Caco-2 (cell line): ENCODE measurements around the gene TBX15. TPM values are rescaled to one million over a fixed set of nuclear protein-coding genes. Genes with fewer than 3 reads are reported as not detected.
"Not testable (repeated sequence)": the region's sequence is repeated elsewhere in the genome, so short reads cannot be mapped to it uniquely, and the experiment has no call there.

Experiments used
- BruUV-seq: library from RNA; stranded (reverse); fragments of 400-500 nt; replicated peaks from 2 replicates; lab custom pipeline; 2021; lab: Mats Ljungman, UMichigan
- CTCF ChIA-PET: fragments of 300-600 bp; sonication (Branson Sonifier 250); formaldehyde crosslinking; loops from one replicate; lab custom pipeline; 2022; ENCODE audit warnings: antibody characterized with exemption; lab: Charles Lee
- POLR2A ChIA-PET: fragments of 300-600 bp; sonication (Branson Sonifier 250); formaldehyde crosslinking; loops from one replicate; lab custom pipeline; 2022; ENCODE audit warnings: antibody characterized with exemption; lab: Charles Lee
- DNase-seq, 2 experiments: peaks; one replicate each; pipeline versions ENCODE4 v3.0.0 to v3.0.0-alpha.2; 2020 to 2022
- H3K27me3 ChIP-seq: replicated peaks from 2 replicates; pipeline ENCODE4 v1.6.0; 2011; ENCODE audit warnings: low read length; ENCODE audit not compliant: control insufficient read depth, insufficient read depth
- H3K36me3 ChIP-seq: 2 replicates; pipeline ENCODE4 v1.5.1; 2011; ENCODE audit warnings: low read length; ENCODE audit not compliant: control insufficient read depth, insufficient read depth
- H3K4me1 ChIP-seq: fragments of 250-450 bp; sonication (Bioruptor Pico); 2 replicates; pipeline ENCODE4 v1.5.1; 2020; ENCODE audit warnings: mild to moderate bottlenecking
- H3K4me3 ChIP-seq: 2 replicates; pipeline ENCODE4 v1.5.1; 2011; ENCODE audit warnings: low read depth, mild to moderate bottlenecking, control low read depth, low read length
- H3K9me3 ChIP-seq: fragments of 250-450 bp; sonication (Bioruptor Pico); 2 replicates; pipeline ENCODE4 v1.5.1; 2020; ENCODE audit warnings: mild to moderate bottlenecking, moderate library complexity
- H3K27ac Mint-ChIP-seq: one replicate; pipeline ENCODE4 v1.8.0; 2022; ENCODE audit warnings: mixed read lengths; ENCODE audit not compliant: unreplicated experiment
- H3K27me3 Mint-ChIP-seq: one replicate; pipeline ENCODE4 v1.8.0; 2022; ENCODE audit warnings: mixed read lengths; ENCODE audit not compliant: insufficient read depth, unreplicated experiment
- H3K36me3 Mint-ChIP-seq: one replicate; pipeline ENCODE4 v1.8.0; 2022; ENCODE audit warnings: mild to moderate bottlenecking, mixed read lengths; ENCODE audit not compliant: insufficient read depth, unreplicated experiment
- H3K4me1 Mint-ChIP-seq: one replicate; pipeline ENCODE4 v1.8.0; 2022; ENCODE audit warnings: low read depth, mixed read lengths; ENCODE audit not compliant: unreplicated experiment
- H3K4me3 Mint-ChIP-seq: one replicate; pipeline ENCODE4 v1.8.0; 2022; ENCODE audit warnings: mild to moderate bottlenecking, moderate library complexity, mixed read lengths; ENCODE audit not compliant: unreplicated experiment
- H3K9me3 Mint-ChIP-seq: one replicate; pipeline ENCODE4 v1.8.0; 2022; ENCODE audit warnings: mixed read lengths; ENCODE audit not compliant: unreplicated experiment
- CTCF ChIP-seq, 2 experiments: fragments of 200-600 bp in 1 of 2; IDR thresholded peaks; 1 replicate in 1 of 2; 2 replicates in 1 of 2; pipeline versions ENCODE4 v1.5.1 to v1.8.0; 2011 to 2022; ENCODE audit warnings: antibody characterized with exemption in 1 of 2, control low read depth in 1 of 2, inconsistent platforms in 1 of 2, low read depth in 1 of 2, low read length in 1 of 2, mild to moderate bottlenecking in 1 of 2, moderate library complexity in 1 of 2; ENCODE audit not compliant: insufficient read depth in 1 of 2, severe bottlenecking in 1 of 2, unreplicated experiment in 1 of 2
- intact Hi-C: fragments of 100-400 bp; cut with micrococcal nuclease; formaldehyde crosslinking; loops from one replicate; pipeline ENCODE4 v1.10.0; 2022; ENCODE audit not compliant: unreplicated experiment
- total RNA-seq: library from RNA; stranded (reverse); gene quantifications from 2 replicates; pipeline ENCODE4 v1.2.3, GENCODE V29; 2022

Gene TBX15
- total RNA-seq, 1 experiment from 2014 or later: 0.11 TPM

GRCh38 chr1:118920124-118920717 lies 67.9 kb downstream of the TBX15 start:
- Mint-ChIP-seq H3K36me3 (no peaks in the 10 kb centered on the region), H3K27ac (no peak overlapping the region), H3K4me1 (no peaks in the 10 kb centered on the region), H3K4me3 (no peak overlapping the region), H3K9me3 (no peaks in the 10 kb centered on the region), H3K27me3 (peaks cover 9% of the 10 kb centered on the region)
- ChIA-PET POLR2A (no interaction called here), CTCF (no interaction called here)
- DNase-seq: no peak
- Histone ChIP-seq H3K9me3 (no peaks in the 10 kb centered on the region), H3K4me1 (no peaks in the 10 kb centered on the region), H3K4me3 (no peak overlapping the region), H3K27me3 (no peaks in the 10 kb centered on the region), H3K36me3 (no peaks in the 10 kb centered on the region)
- no peak for TF ChIP-seq CTCF (IDR thresholded peaks at IDR 0.05; ENCODE audit: insufficient read depth in 1 of 2, low read depth in 1 of 2, low read length in 1 of 2, severe bottlenecking in 1 of 2, unreplicated experiment in 1 of 2)
- intact Hi-C loops: no loop called here
- BruUV-seq: no TSS peak

- ChIA-PET CTCF (no interaction called here), POLR2A (no interaction called here)
- Mint-ChIP-seq H3K4me3 (no peak overlapping the region), H3K27ac (no peak overlapping the region), H3K36me3 (no peaks in the 10 kb centered on the region), H3K4me1 (no peaks in the 10 kb centered on the region), H3K27me3 (peaks cover 5% of the 10 kb centered on the region), H3K9me3 (no peaks in the 10 kb centered on the region)
- BruUV-seq: no TSS peak
- TF ChIP-seq CTCF (IDR thresholded peaks at IDR 0.05; ENCODE audit: insufficient read depth in 1 of 2, low read depth in 1 of 2, low read length in 1 of 2, severe bottlenecking in 1 of 2, unreplicated experiment in 1 of 2): no peak
- no peaks in the 10 kb centered on the region for H3K9me3 ChIP-seq
- intact Hi-C loops: no loop called here
- no peak overlapping the region for H3K4me3 ChIP-seq
- H3K27me3 ChIP-seq: no peaks in the 10 kb centered on the region
- H3K4me1 ChIP-seq: no peaks in the 10 kb centered on the region
- DNase-seq: no peak
- no peaks in the 10 kb centered on the region for H3K36me3 ChIP-seq
Observed at GRCh38 chr1:118918940-118919259, 69.2 kb downstream of the TBX15 start.

- peaks cover 5% of the 10 kb centered on the region for H3K27me3 Mint-ChIP-seq
- ChIA-PET POLR2A (no interaction called here), CTCF (no interaction called here)
- Histone ChIP-seq H3K27me3 (no peaks in the 10 kb centered on the region), H3K9me3 (no peaks in the 10 kb centered on the region), H3K36me3 (no peaks in the 10 kb centered on the region), H3K4me3 (no peak overlapping the region), H3K4me1 (no peaks in the 10 kb centered on the region)
- H3K4me3 Mint-ChIP-seq: no peak overlapping the region
- BruUV-seq: no TSS peak
- no peak for TF ChIP-seq CTCF (IDR thresholded peaks at IDR 0.05; ENCODE audit: insufficient read depth in 1 of 2, low read depth in 1 of 2, low read length in 1 of 2, severe bottlenecking in 1 of 2, unreplicated experiment in 1 of 2)
- H3K4me1 Mint-ChIP-seq: no peaks in the 10 kb centered on the region
- H3K9me3 Mint-ChIP-seq: no peaks in the 10 kb centered on the region
- intact Hi-C loops: no loop called here
- no peak for DNase-seq
- H3K27ac Mint-ChIP-seq: no peak overlapping the region
- no peaks in the 10 kb centered on the region for H3K36me3 Mint-ChIP-seq
Observed at GRCh38 chr1:118918230-118918939, 69.8 kb downstream of the TBX15 start.

GRCh38 chr1:118916346-118916745 lies 71.8 kb downstream of the TBX15 start:
- H3K27me3 ChIP-seq, H3K27me3 Mint-ChIP-seq, H3K27ac Mint-ChIP-seq, POLR2A ChIA-PET, H3K36me3 ChIP-seq, H3K4me1 ChIP-seq, CTCF ChIA-PET, DNase-seq, H3K9me3 Mint-ChIP-seq, H3K4me1 Mint-ChIP-seq, H3K4me3 Mint-ChIP-seq, H3K36me3 Mint-ChIP-seq, BruUV-seq, intact Hi-C loops, H3K9me3 ChIP-seq, H3K4me3 ChIP-seq: not testable (repeated sequence)
